HG02870 (cell line): Measurements from ENCODE around the gene ZDHHC12.

Experiments
- ATAC-seq: cut with Tn5 transposase; IDR thresholded peaks from one replicate; pipeline ENCODE4 v1.9.1; 2021; ENCODE audit warnings: mild to moderate bottlenecking, moderate library complexity; ENCODE audit not compliant: unreplicated experiment

The ZDHHC12 gene

DNA sequence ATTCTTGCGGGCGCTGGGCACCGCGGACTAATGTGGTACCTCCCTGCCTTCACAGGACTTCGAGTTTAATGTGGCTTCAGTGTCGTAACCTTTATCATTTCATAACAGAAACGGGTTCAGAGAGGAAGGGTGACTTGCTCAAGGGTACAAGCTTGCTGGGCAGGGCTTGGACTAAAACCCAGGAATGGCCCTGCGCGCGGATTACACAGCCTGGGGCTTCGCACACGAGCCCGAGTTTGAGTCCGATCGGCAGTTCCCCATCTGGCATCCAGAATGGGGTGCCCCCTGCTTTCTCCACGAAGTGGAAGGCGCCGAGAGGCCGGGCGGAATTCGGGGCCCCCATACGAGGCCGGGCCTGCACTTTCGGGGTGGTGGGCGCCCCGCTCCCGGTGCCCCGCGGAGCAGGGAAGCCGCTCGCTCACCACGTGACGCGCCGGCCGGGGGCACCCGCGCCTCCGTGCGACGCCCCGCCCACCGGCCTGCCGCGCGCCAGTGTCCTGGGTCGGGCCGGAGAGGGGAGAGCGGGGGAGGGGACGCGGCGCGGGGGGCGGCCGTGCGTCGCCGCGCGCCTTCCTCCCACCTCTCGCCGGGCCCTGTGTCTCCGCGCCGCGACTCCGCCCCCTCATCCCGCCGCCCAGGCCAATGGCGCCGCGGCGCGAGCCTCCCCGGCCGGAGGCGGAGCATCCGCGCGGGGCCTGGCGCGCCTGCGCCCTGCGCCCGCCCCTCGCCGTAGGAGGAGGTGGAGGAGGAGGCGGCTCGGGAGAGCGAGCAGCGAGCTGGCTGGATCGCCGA is 35.2 kb downstream of the ZDHHC12 start, which contains the start of gene SET:
Gene SET, plus strand, starts transcription at position 722 of the 792 bp plus-strand sequence. CDS start 361 bp downstream, outside the sequence.
- ATAC-seq = peak; percentile 63

- no peak for ATAC-seq
Measured at GRCh38 chr9:128687453-128687852, 36.5 kb downstream of the ZDHHC12 start.

DNA sequence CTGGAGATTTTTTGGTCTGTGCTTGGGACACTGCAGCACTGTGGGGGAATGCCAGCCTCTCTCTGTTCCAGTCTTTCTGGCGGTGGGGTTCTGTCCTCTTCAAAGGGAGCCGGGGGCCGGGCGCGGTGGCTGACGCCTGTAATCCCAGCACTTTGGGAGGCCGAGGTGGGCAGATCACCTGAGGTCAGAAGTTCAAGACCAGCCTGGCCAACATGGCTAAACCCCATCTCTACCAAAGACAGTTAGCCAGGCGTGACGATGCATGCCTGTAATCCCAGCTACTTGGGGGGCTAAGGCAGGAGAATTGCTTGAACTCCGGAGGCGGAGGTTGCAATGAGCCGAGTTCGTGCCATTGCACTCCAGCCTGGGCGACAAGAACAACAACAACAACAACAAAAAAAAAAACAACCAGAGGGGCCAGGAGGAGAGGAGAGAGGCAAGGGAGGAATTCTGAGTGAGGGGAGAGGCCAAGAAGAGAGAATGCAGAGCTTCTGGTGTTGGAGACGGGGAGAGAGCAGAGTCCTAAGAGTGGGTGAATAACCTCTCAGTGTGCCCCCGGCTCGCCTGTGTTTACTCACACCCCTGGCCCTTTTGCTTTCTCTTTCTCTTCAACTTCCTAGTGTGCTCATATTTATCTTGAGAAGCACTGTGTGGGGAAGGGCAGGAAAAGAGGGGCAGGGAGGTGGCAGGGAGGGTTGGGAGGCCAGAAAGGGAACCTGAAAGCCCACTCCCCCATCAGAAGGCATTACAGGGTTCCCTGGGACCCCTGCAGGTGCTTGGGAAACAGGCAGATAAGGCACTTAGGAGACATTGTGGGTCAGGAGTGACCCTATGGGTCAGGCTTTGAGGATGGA is 38.1 kb downstream of the ZDHHC12 start:
- no peak for ATAC-seq

DNA sequence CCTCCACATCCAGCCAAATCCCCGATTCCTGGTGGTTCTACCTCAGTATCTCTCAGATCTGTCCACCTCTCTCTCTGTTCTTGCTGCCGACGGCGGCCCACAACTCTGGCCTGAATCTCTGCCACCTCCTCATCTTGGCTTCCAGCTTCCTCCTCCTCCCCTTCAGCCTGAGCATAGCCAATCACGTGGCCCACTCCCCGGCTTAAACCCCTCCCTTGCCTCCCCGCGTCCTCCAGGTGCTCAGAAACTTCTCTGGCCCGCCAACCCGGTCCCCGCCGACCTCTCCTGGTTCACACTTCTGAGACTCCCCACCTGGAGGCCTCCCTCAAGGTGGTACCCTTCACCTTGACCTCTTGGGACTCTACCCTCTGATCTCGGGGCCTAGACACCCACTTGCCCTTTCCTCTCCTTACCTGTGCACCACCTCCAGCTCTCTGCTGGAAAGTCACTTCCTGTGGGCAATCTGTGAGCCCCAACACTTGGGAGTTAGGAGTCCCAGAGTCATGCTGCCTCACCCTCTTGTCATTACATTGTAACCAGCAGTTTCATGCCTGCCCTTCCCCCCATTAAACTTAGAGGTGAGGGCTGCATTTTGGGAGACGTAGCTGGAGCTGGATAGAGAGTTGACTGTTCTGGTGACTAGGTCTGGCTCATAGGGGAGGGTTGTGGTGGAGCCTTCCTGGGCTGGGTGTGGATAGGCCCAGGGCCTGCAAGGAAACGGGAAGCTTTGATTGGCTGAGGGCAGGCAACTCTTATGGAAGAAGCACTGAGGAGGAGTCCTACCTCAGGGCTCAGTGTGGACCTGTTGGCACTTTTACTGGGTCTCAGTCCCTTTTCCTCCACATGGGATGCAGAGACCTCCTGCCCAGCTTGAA is 39.4 kb downstream of the ZDHHC12 start:
- ATAC-seq = peak; percentile 27

- ATAC-seq = no peak
Measured at GRCh38 chr9:128684065-128684324, 39.9 kb downstream of the ZDHHC12 start.

DNA sequence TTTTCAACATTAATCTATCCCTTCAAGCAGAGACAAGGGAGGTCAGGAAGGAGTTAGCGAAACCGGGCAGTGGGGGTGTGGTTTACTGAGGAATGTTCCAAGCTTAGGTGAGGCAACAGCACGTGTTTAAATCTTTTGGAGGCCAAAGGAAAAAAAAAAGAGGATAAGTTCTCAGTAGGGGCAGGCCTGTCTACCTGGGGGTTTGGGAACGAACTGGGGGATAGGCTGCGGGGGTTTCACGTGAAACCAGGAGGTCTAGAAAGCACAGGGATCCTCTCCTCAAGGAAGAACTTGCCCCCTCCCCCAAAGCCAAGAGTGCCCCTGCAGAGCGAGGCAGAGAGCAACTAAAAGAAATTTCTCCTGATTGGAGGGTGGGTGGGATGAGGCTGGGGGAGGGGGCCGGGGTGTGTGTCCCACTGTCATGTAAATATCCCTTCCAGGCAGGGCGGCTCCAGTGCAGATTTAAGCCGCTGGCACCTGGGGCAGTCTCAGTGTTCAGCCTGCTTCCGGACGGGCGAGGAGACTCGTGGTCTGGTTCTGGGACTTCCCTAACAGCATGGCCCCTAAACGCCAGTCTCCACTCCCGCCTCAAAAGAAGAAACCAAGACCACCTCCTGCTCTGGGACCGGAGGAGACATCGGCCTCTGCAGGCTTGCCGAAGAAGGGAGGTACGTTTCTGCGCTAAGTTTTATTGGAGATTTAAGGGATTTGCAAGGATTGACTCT is 40.4 kb downstream of the ZDHHC12 start:
- no peak for ATAC-seq

GRCh38 chr9:128677794-128678193 is 46.1 kb downstream of the ZDHHC12 start:
- ATAC-seq = no peak

GRCh38 chr9:128675382-128675781 is 48.5 kb downstream of the ZDHHC12 start:
- ATAC-seq = no peak
